GM10248 (cell line): ENCODE data around the gene ASB10.

Source experiments
- CTCF ChIA-PET: fragments of 300-600 bp; sonication (Branson Sonifier 250); formaldehyde crosslinking; extraction: SDS; loops from one replicate; lab custom pipeline; 2021; ENCODE audit warnings: antibody characterized with exemption; lab: Yijun Ruan, JAX
- POLR2A ChIA-PET: fragments of 350-650 bp; sonication (Branson Sonifier 250); formaldehyde crosslinking; extraction: SDS; loops from one replicate; lab custom pipeline; 2020; ENCODE audit warnings: antibody characterized with exemption; lab: Yijun Ruan, JAX
- DNase-seq: peaks from one replicate; pipeline ENCODE4 v3.0.0; 2012; ENCODE audit errors: extremely low spot score
- TF ChIP-seq, protein P1 (sequence below): IDR thresholded peaks from 2 replicates; pipeline ENCODE4 v1.5.1; 2012; ENCODE audit warnings: mild to moderate bottlenecking, low read depth; ENCODE audit errors: extremely low read depth, missing control alignments, control extremely low read depth

ASB10 gene

GRCh38 chr7:151207315-151207714, 20.3 kb upstream of the ASB10 start:
- TF ChIP-seq, protein P1, sequence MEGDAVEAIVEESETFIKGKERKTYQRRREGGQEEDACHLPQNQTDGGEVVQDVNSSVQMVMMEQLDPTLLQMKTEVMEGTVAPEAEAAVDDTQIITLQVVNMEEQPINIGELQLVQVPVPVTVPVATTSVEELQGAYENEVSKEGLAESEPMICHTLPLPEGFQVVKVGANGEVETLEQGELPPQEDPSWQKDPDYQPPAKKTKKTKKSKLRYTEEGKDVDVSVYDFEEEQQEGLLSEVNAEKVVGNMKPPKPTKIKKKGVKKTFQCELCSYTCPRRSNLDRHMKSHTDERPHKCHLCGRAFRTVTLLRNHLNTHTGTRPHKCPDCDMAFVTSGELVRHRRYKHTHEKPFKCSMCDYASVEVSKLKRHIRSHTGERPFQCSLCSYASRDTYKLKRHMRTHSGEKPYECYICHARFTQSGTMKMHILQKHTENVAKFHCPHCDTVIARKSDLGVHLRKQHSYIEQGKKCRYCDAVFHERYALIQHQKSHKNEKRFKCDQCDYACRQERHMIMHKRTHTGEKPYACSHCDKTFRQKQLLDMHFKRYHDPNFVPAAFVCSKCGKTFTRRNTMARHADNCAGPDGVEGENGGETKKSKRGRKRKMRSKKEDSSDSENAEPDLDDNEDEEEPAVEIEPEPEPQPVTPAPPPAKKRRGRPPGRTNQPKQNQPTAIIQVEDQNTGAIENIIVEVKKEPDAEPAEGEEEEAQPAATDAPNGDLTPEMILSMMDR: no peak
- POLR2A ChIA-PET: no interaction called here
- no peak for DNase-seq
- CTCF ChIA-PET: interaction anchor here (1.1 to 1.6 kb wide), 5 partner anchors 12 to 83 kb away, joined by 3 to 6 read pairs (median 4); no protein-coding TSS in a partner anchor

DNA sequence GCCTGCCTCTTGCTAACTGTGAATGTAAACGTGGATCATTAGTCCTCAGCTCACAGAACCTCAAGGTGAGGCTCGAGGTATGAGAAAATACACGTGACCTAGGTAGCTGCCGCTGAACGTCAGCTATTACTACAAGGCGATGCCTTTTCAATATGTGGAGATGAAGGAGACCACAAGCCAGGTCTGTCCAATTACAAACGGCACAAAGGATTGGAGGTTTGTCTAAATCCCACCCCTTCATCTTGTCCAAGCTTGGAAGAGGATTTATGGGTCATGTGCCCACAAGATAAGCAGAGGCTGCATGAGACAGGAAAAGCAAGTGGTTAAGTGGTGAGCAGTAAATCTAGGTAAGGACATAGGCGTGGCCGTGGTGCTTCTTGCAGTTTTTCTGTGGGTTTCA, 19.9 kb upstream of the ASB10 start:
- POLR2A ChIA-PET: no interaction called here
- CTCF ChIA-PET: interaction anchor here (0.8 to 1.6 kb wide), 7 partner anchors 19 to 83 kb away, joined by 3 to 6 read pairs (median 3); no protein-coding TSS in a partner anchor
- DNase-seq: no peak
- TF ChIP-seq, protein P1: no peak

DNA sequence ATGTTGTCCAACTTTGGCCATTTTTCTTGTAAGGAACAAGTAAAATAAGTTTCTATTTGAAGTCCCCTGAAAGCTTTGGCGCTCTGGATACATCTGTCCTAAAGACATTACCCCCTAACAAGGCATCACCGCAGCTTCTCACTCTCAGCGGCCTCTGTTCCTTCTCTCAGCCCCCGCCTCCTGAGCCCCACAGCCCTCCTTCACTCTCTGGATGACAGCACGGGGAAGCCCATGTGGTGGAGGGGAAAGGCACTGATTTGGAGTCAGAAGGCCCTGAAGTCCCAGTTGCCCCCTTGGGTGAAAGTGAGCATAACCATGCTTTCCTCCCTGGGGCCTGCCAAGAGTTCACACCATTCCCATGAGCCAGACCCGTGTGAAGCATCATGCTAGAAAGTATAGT, 18.7 kb upstream of the ASB10 start:
- POLR2A ChIA-PET: no interaction called here
- TF ChIP-seq, protein P1: no peak
- CTCF ChIA-PET: interaction anchor here (0.9 to 1.6 kb wide), 4 partner anchors 34 to 82 kb away, joined by 3 to 4 read pairs (median 4); no protein-coding TSS in a partner anchor
- DNase-seq: no peak

GRCh38 chr7:151204383-151205032, 17.5 kb upstream of the ASB10 start:
- POLR2A ChIA-PET: no interaction called here
- CTCF ChIA-PET: interaction anchor here (1.2 to 1.6 kb wide), 3 partner anchors 9 to 42 kb away, joined by 3 to 4 read pairs (median 3); no protein-coding TSS in a partner anchor
- TF ChIP-seq, protein P1: no peak

GRCh38 chr7:151202836-151203235, 15.8 kb upstream of the ASB10 start:
- CTCF ChIA-PET: interaction anchor here (0.9 kb wide), 1 partner anchor 92 kb away, joined by 3 read pairs; no protein-coding TSS in a partner anchor
- POLR2A ChIA-PET: no interaction called here
- DNase-seq: no peak
- TF ChIP-seq, protein P1: no peak

More at GRCh38 chr7:151204383-151205032, 17.5 kb upstream of the ASB10 start:
- DNase-seq: no peak

DNA sequence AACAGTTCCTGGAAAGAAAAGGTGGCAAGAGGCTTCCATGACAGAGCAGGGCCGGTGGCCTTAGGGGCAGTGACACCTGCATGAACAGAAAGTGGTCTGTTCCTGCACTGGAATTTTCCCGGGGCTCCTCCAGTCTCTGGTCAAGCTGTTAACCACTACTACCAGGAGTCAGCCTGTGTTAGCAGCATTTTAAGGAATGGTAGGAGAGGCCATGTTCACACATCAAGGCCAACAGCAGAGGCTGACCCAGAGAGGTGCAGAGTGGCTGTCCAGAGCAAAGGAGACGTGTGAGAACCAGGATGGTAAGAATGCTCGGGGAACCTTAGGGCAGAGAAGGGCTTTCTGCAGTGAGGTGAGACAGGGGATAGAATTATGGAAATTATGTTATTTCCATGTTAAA, 14.7 kb upstream of the ASB10 start:
- POLR2A ChIA-PET: no interaction called here
- CTCF ChIA-PET: no interaction called here

More for the DNA sequence above, 14.7 kb upstream of the ASB10 start:
- no peak for DNase-seq
- TF ChIP-seq, protein P1: no peak
